ENCODE results near the gene SORCS2.

DNA sequence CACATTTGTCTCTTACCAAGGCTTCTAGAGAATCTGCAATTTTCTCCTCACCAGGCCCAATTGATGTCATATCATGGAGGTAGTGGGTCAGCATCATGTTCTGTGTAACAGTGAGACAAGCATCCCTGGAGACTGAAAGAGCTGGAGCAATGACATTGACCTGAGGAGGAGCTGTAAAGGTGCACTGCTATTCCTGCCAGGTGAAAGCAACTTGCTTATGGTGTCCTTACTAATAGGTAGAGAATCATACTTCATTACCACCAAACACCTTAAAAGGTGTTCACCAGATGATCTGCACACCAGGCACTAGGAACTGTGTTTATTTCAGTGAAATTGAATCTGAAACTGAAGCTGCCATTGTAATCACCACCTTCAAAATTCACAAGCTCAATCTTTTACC is 558.6 kb downstream of the SORCS2 start:
- TF ChIP-seq, protein P1, sequence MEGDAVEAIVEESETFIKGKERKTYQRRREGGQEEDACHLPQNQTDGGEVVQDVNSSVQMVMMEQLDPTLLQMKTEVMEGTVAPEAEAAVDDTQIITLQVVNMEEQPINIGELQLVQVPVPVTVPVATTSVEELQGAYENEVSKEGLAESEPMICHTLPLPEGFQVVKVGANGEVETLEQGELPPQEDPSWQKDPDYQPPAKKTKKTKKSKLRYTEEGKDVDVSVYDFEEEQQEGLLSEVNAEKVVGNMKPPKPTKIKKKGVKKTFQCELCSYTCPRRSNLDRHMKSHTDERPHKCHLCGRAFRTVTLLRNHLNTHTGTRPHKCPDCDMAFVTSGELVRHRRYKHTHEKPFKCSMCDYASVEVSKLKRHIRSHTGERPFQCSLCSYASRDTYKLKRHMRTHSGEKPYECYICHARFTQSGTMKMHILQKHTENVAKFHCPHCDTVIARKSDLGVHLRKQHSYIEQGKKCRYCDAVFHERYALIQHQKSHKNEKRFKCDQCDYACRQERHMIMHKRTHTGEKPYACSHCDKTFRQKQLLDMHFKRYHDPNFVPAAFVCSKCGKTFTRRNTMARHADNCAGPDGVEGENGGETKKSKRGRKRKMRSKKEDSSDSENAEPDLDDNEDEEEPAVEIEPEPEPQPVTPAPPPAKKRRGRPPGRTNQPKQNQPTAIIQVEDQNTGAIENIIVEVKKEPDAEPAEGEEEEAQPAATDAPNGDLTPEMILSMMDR (IDR thresholded peaks at IDR 0.05), result no peak
- no peak for TF ChIP-seq POLR2A (IDR thresholded peaks at IDR 0.05)

Data from breast epithelium (tissue), 3 donors.